A673 (cell line): ENCODE data around the gene COMMD6. TPM values are rescaled to one million over a fixed set of nuclear protein-coding genes. Genes with fewer than 3 reads are reported as not detected.
"Not testable (repeated sequence)": the region's sequence is repeated elsewhere in the genome, so short reads cannot be mapped to it uniquely, and the experiment has no call there.

Source experiments
- BruUV-seq: library from RNA; stranded (reverse); fragments of 400-500 nt; replicated peaks from 2 replicates; lab custom pipeline; 2021; lab: Mats Ljungman, UMichigan
- CTCF ChIA-PET: fragments of 300-600 bp; sonication (Branson Sonifier 250); formaldehyde crosslinking; loops from one replicate; lab custom pipeline; 2022; ENCODE audit warnings: antibody characterized with exemption; lab: Charles Lee
- POLR2A ChIA-PET: fragments of 300-600 bp; sonication (Branson Sonifier 250); formaldehyde crosslinking; loops from one replicate; lab custom pipeline; 2022; ENCODE audit warnings: antibody characterized with exemption; ENCODE audit not compliant: low non-redundant PET; lab: Charles Lee
- DNase-seq: peaks from one replicate; pipeline ENCODE4 v3.0.0-alpha.2; 2015; ENCODE audit warnings: low spot score
- H3K27ac ChIP-seq: fragments of 200-600 bp; sonication (generic); 2 replicates; pipeline ENCODE4 v1.5.1; 2016; ENCODE audit warnings: mixed run types, low read depth, mild to moderate bottlenecking, mixed read lengths, antibody characterized with exemption, low read length; ENCODE audit not compliant: poor library complexity, severe bottlenecking
- H3K27me3 ChIP-seq: fragments of 200-600 bp; sonication (generic); replicated peaks from 2 replicates; pipeline ENCODE4 v1.6.1; 2017; ENCODE audit warnings: mixed run types, low read depth, mild to moderate bottlenecking, mixed read lengths, antibody characterized with exemption, low read length; ENCODE audit not compliant: insufficient read depth, poor library complexity
- H3K36me3 ChIP-seq: fragments of 200-600 bp; sonication (generic); 2 replicates; pipeline ENCODE4 v1.6.1; 2016; ENCODE audit warnings: mixed run types, mild to moderate bottlenecking, mixed read lengths, antibody characterized with exemption, low read length; ENCODE audit not compliant: insufficient read depth, poor library complexity, severe bottlenecking
- H3K4me1 ChIP-seq: fragments of 200-600 bp; sonication (generic); 2 replicates; pipeline ENCODE4 v1.6.1; 2017; ENCODE audit warnings: mixed run types, mild to moderate bottlenecking, mixed read lengths, antibody characterized with exemption, low read length; ENCODE audit not compliant: insufficient read depth, poor library complexity, severe bottlenecking
- H3K4me3 ChIP-seq: fragments of 200-600 bp; sonication (generic); 2 replicates; pipeline ENCODE4 v1.5.1; 2016; ENCODE audit warnings: low read depth, mixed run types, mild to moderate bottlenecking, mixed read lengths, low read length; ENCODE audit not compliant: poor library complexity, severe bottlenecking
- H3K9me3 ChIP-seq: fragments of 200-600 bp; sonication (generic); 2 replicates; pipeline ENCODE4 v1.6.1; 2016; ENCODE audit warnings: mixed run types, low read depth, mild to moderate bottlenecking, mixed read lengths, antibody characterized with exemption, low read length; ENCODE audit not compliant: poor library complexity, severe bottlenecking
- CTCF ChIP-seq: fragments of 300-800, 200-600 bp; sonication (generic); conservative IDR thresholded peaks from 2 replicates; pipeline ENCODE4 v1.5.1; 2017; ENCODE audit warnings: low read depth, mild to moderate bottlenecking, antibody characterized with exemption, low read length, moderate library complexity, mixed read lengths
- EZH2 ChIP-seq: fragments of 200-600 bp; sonication (generic); IDR thresholded peaks from 2 replicates; pipeline ENCODE4 v1.6.1; 2017; ENCODE audit warnings: borderline replicate concordance, low read depth, mild to moderate bottlenecking, mixed read lengths, antibody characterized with exemption, low read length; ENCODE audit not compliant: poor library complexity, severe bottlenecking
- intact Hi-C: fragments of 100-400 bp; cut with micrococcal nuclease; formaldehyde crosslinking; loops from one replicate; pipeline ENCODE4 v1.10.0; 2022; ENCODE audit not compliant: unreplicated experiment
- total RNA-seq: library from RNA; stranded (reverse); gene quantifications from 2 replicates; pipeline ENCODE4 v1.2.3, GENCODE V29; 2021

Gene COMMD6
- total RNA-seq, 1 experiment from 2014 or later: 60.4 TPM

GRCh38 chr13:75550159-75550567 is 12.5 kb upstream of the COMMD6 start:
- no TSS peak for BruUV-seq
- TF ChIP-seq CTCF (no peak), EZH2 (no peak)
- Histone ChIP-seq H3K9me3 (no peaks in the 10 kb centered on the region), H3K4me3 (peak overlapping the region; percentile 76), H3K27me3 (no peaks in the 10 kb centered on the region), H3K36me3 (no peaks in the 10 kb centered on the region), H3K4me1 (peaks cover 12% of the 10 kb centered on the region), H3K27ac (peak overlapping the region; percentile 97)
- intact Hi-C loops: no loop called here
- POLR2A ChIA-PET: interaction anchor here (0.6 kb wide), 1 partner anchor 1445 kb away, joined by 6 read pairs; no protein-coding TSS in a partner anchor
- CTCF ChIA-PET: interaction anchor here (0.7 kb wide), 1 partner anchor 12 kb away, joined by 3 read pairs; no protein-coding TSS in a partner anchor
- peak; percentile 68 for DNase-seq

GRCh38 chr13:75549262-75550158 is 11.9 kb upstream of the COMMD6 start, which contains the start of gene UCHL3:
Gene UCHL3, plus strand, starts transcription at chr13:75549791. Its CDS starts 30 bp downstream, at chr13:75549821.
- Histone ChIP-seq H3K4me1 (peaks cover 12% of the 10 kb centered on the region), H3K36me3 (no peaks in the 10 kb centered on the region), H3K9me3 (no peaks in the 10 kb centered on the region), H3K27me3 (no peaks in the 10 kb centered on the region), H3K27ac (peak within 1 kb of the TSS; percentile 97), H3K4me3 (peak within 1 kb of the TSS; percentile 76)
- peak; percentile 91 for TF ChIP-seq CTCF
- TF ChIP-seq EZH2: no peak
- peak; percentile 97 for DNase-seq
- intact Hi-C loops: loop anchor here (1.0 to 2.0 kb wide), 2 partner anchors 67 to 177 kb away; partner anchors contain the start of gene TBC1D4
- no TSS peak for BruUV-seq
- CTCF ChIA-PET: interaction anchor here (0.7 kb wide), 1 partner anchor 11 kb away, joined by 3 read pairs; no protein-coding TSS in a partner anchor
- POLR2A ChIA-PET: interaction anchor here (0.6 kb wide), 1 partner anchor 1445 kb away, joined by 6 read pairs; no protein-coding TSS in a partner anchor

- BruUV-seq: no TSS peak
- POLR2A ChIA-PET: no interaction called here
- H3K27me3 ChIP-seq: no peaks in the 10 kb centered on the region
Observed at GRCh38 chr13:75547917-75548316, 10.3 kb upstream of the COMMD6 start.

GRCh38 chr13:75545386-75545785 is 7.7 kb upstream of the COMMD6 start:
- BruUV-seq, CTCF ChIA-PET, H3K4me3 ChIP-seq, H3K27me3 ChIP-seq, H3K4me1 ChIP-seq, H3K36me3 ChIP-seq, H3K27ac ChIP-seq, intact Hi-C loops, H3K9me3 ChIP-seq, DNase-seq: not testable (repeated sequence)
- POLR2A ChIA-PET: interaction anchor here (0.8 kb wide), 1 partner anchor 40 kb away, joined by 8 read pairs; no protein-coding TSS in a partner anchor

More at GRCh38 chr13:75547917-75548316, 10.3 kb upstream of the COMMD6 start:
- H3K36me3 ChIP-seq: no peaks in the 10 kb centered on the region
- CTCF ChIA-PET: no interaction called here
- TF ChIP-seq CTCF (no peak), EZH2 (no peak)
- H3K9me3 ChIP-seq: no peaks in the 10 kb centered on the region
- intact Hi-C loops: loop anchor here (2.0 kb wide), 1 partner anchor 175 kb away; no protein-coding TSS in a partner anchor
- no peak for DNase-seq
- H3K4me3 ChIP-seq: no peak overlapping the region
- peaks cover 12% of the 10 kb centered on the region for H3K4me1 ChIP-seq
- H3K27ac ChIP-seq: no peak overlapping the region
